ENCODE data around the gene POLR2I. TPM values are rescaled to one million over a fixed set of nuclear protein-coding genes. Genes with fewer than 3 reads are reported as not detected.

Gene POLR2I
- total and polyA plus RNA-seq, 2 of the 13 experiments (the other 11 are each of a cell fraction or from before 2014, with no cell fraction given): 40.5 to 104 TPM

DNA sequence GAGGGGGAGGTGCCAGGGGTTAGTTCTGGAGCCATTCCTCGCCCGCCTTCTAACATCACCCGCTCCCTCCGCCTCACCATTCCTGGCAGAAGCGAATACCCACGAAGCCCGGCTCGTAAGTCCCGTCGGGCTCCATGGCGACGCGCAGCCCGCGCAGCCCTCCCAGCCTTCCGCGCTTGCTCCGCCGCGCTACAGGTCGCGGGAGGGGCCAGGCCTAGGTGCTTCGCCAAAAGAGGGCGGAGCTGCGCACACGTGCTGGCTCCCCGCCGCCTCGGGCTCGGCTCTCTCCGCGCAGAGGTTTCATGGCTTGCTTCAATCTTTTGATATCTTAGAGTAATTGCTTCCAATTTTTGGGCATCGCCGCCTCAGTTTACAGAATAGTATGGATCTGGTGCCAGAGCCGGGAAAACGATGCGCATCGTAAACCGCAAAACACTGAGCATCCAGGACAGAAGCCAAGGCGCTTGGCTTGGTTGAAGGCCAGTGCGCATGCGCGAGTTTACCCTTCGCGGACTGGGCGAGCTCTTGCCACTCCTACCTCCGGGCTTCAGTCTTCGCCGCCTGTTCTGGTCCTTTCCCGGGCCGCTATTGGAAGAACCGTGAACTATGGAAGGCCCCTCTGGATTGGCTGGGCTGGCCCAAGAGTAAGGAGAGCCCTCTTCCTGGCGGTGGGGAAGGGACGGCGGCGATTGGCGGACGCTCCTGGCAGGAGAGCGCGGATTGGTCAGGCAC, at the start of gene POLR2I (continued):
- TF ChIP-seq, protein P1, sequence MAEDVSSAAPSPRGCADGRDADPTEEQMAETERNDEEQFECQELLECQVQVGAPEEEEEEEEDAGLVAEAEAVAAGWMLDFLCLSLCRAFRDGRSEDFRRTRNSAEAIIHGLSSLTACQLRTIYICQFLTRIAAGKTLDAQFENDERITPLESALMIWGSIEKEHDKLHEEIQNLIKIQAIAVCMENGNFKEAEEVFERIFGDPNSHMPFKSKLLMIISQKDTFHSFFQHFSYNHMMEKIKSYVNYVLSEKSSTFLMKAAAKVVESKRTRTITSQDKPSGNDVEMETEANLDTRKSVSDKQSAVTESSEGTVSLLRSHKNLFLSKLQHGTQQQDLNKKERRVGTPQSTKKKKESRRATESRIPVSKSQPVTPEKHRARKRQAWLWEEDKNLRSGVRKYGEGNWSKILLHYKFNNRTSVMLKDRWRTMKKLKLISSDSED (CRISPR knock-in tag; IDR thresholded peaks at IDR 0.05): no peak
- TF ChIP-seq, protein P2, sequence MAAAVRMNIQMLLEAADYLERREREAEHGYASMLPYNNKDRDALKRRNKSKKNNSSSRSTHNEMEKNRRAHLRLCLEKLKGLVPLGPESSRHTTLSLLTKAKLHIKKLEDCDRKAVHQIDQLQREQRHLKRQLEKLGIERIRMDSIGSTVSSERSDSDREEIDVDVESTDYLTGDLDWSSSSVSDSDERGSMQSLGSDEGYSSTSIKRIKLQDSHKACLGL (CRISPR knock-in tag; IDR thresholded peaks at IDR 0.05): peak; percentile 97
- no peak for TF ChIP-seq IKZF1 (IDR thresholded peaks at IDR 0.05)
- TF ChIP-seq, protein P3, sequence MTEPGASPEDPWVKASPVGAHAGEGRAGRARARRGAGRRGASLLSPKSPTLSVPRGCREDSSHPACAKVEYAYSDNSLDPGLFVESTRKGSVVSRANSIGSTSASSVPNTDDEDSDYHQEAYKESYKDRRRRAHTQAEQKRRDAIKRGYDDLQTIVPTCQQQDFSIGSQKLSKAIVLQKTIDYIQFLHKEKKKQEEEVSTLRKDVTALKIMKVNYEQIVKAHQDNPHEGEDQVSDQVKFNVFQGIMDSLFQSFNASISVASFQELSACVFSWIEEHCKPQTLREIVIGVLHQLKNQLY (CRISPR knock-in tag; IDR thresholded peaks at IDR 0.05): peak; percentile 40; the same call in 1 of the 2 replicates
- TF ChIP-seq, protein P4, sequence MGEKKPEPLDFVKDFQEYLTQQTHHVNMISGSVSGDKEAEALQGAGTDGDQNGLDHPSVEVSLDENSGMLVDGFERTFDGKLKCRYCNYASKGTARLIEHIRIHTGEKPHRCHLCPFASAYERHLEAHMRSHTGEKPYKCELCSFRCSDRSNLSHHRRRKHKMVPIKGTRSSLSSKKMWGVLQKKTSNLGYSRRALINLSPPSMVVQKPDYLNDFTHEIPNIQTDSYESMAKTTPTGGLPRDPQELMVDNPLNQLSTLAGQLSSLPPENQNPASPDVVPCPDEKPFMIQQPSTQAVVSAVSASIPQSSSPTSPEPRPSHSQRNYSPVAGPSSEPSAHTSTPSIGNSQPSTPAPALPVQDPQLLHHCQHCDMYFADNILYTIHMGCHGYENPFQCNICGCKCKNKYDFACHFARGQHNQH (CRISPR knock-in tag; IDR thresholded peaks at IDR 0.05): peak; percentile 95

DNA sequence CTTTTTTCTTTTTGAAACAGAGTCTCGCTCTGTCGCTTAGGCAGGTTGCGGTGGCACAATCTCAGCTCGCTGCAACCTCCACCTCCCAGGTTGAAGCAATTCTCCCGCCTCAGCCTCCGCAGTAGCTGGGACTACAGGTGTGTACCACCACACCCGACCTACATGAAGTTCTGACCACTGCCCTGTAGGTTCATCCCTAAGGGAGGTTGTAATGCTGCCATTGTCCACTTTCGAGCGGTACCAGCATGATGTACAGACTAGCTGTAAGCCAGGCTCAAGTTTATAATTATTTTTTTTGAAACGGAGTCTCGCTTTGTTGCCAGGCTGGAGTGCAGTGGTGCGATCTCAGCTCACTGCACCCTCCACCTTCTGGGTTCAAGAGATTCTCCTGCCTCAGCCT, 49.1 kb upstream of the POLR2I start:
- FAIRE-seq: no peak
- BruUV-seq (replicated peaks): no TSS peak
- in situ Hi-C loops (cut with HindIII; ENCODE audit: extremely low pct_ligation_motif_present, low pct_unique_long_range_greater_than_20kb) (no loop called here), intact Hi-C loops (cut with micrococcal nuclease; ENCODE audit: unreplicated experiment) (no loop called here)
- Histone ChIP-seq H2AFZ (ENCODE audit: low read length) (no peak overlapping the region), H3K79me2 (ENCODE audit: insufficient read depth, low read length) (no peaks in the 10 kb centered on the region), H3K4me2 (ENCODE audit: low read depth, low read length) (no peak overlapping the region), H3K4me3 (replicated peaks in 1 of 3; ENCODE audit: insufficient read depth in 1 of 3, low read depth in 2 of 3, low read length in 3 of 3) (no peak overlapping the region), H3K27ac (ENCODE audit: extremely low read length, insufficient read depth, low read length) (no peak overlapping the region), H3K4me1 (ENCODE audit: insufficient read depth, low read length) (no peaks in the 10 kb centered on the region), H3K27me3 (ENCODE audit: control insufficient read depth in 1 of 2, insufficient read depth in 2 of 2, low read length in 2 of 2) (no peaks in the 10 kb centered on the region), H3K36me3 (replicated peaks in 1 of 2; ENCODE audit: control insufficient read depth in 1 of 2, insufficient read depth in 2 of 2, low read length in 2 of 2) (no peaks in the 10 kb centered on the region), H3K9me3 (ENCODE audit: low read length) (no peaks in the 10 kb centered on the region), H4K20me1 (ENCODE audit: insufficient read depth, low read length) (no peaks in the 10 kb centered on the region), H3K9ac (ENCODE audit: insufficient read depth, low read depth, low read length) (no peak overlapping the region)
- no peak for DNase-seq (ENCODE audit: low spot score)
- 99% methylated on average over 12 of the region's 12 CpGs for WGBS (ENCODE audit: low lambda C conversion rate)
- no peak for ATAC-seq
- CTCF ChIA-PET (ENCODE audit: low intra/inter-chr PET ratio, low total read pairs): no interaction called here
- POLR2A ChIA-PET: no interaction called here
- TF ChIP-seq GLI4 (CRISPR knock-in tag; IDR thresholded peaks at IDR 0.05; ENCODE audit: borderline replicate concordance): no peak
- TF ChIP-seq, protein P5, sequence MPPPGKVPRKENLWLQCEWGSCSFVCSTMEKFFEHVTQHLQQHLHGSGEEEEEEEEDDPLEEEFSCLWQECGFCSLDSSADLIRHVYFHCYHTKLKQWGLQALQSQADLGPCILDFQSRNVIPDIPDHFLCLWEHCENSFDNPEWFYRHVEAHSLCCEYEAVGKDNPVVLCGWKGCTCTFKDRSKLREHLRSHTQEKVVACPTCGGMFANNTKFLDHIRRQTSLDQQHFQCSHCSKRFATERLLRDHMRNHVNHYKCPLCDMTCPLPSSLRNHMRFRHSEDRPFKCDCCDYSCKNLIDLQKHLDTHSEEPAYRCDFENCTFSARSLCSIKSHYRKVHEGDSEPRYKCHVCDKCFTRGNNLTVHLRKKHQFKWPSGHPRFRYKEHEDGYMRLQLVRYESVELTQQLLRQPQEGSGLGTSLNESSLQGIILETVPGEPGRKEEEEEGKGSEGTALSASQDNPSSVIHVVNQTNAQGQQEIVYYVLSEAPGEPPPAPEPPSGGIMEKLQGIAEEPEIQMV (CRISPR knock-in tag; IDR thresholded peaks at IDR 0.05; ENCODE audit: low read depth): no peak
- TF ChIP-seq EZH2 (conservative IDR thresholded peaks at IDR 0.05; ENCODE audit: low read depth, low read length): no peak
- no peak for TF ChIP-seq ZFP36L1 (CRISPR knock-in tag; IDR thresholded peaks at IDR 0.05)
- TF ChIP-seq, protein P6, sequence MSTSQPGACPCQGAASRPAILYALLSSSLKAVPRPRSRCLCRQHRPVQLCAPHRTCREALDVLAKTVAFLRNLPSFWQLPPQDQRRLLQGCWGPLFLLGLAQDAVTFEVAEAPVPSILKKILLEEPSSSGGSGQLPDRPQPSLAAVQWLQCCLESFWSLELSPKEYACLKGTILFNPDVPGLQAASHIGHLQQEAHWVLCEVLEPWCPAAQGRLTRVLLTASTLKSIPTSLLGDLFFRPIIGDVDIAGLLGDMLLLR (CRISPR knock-in tag; IDR thresholded peaks at IDR 0.05): no peak
- no peak for TF ChIP-seq ZNF30 (CRISPR knock-in tag; IDR thresholded peaks at IDR 0.05)
- TF ChIP-seq MED8 (CRISPR knock-in tag; IDR thresholded peaks at IDR 0.05; ENCODE audit: insufficient replicate concordance): no peak
- TF ChIP-seq HES4 (CRISPR knock-in tag; IDR thresholded peaks at IDR 0.05; ENCODE audit: borderline replicate concordance): no peak
- no peak for TF ChIP-seq ZNF20 (CRISPR knock-in tag; IDR thresholded peaks at IDR 0.05)
- TF ChIP-seq, protein P7, sequence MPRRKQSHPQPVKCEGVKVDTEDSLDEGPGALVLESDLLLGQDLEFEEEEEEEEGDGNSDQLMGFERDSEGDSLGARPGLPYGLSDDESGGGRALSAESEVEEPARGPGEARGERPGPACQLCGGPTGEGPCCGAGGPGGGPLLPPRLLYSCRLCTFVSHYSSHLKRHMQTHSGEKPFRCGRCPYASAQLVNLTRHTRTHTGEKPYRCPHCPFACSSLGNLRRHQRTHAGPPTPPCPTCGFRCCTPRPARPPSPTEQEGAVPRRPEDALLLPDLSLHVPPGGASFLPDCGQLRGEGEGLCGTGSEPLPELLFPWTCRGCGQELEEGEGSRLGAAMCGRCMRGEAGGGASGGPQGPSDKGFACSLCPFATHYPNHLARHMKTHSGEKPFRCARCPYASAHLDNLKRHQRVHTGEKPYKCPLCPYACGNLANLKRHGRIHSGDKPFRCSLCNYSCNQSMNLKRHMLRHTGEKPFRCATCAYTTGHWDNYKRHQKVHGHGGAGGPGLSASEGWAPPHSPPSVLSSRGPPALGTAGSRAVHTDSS (CRISPR knock-in tag; conservative IDR thresholded peaks at IDR 0.05): no peak
